Stomach (tissue), 9 donors: ENCODE results near the gene DNAJC5G. TPM values are rescaled to one million over a fixed set of nuclear protein-coding genes. Genes with fewer than 3 reads are reported as not detected.

ENCODE experiments used
- DNase-seq, 2 donors: peaks; one replicate each; pipeline versions ENCODE4 v3.0.0 to v3.0.0-alpha.2; 2013 to 2019
- H3K27ac ChIP-seq, 5 donors: fragments of 200-600 bp in 4 of 5; sonication (generic) in 4 of 5; one replicate each; pipeline ENCODE4 v1.5.1; 2013 to 2019; ENCODE audit warnings: mild to moderate bottlenecking in 1 of 5, moderate library complexity in 1 of 5
- H3K27me3 ChIP-seq, 3 donors: fragments of 200-600 bp; sonication (generic); one replicate each; pipeline ENCODE4 v1.5.1; 2017 to 2019; ENCODE audit warnings: mixed run types in 1 of 3
- H3K36me3 ChIP-seq, 4 donors: fragments of 200-600 bp; sonication (generic); 1 replicate in 3 of 4; 2 replicates in 1 of 4; pipeline ENCODE4 v1.5.1; 2016 to 2019
- H3K4me1 ChIP-seq, 4 donors: fragments of 200-600 bp; sonication (generic); one replicate each; pipeline ENCODE4 v1.5.1; 2016 to 2019
- H3K4me3 ChIP-seq, 4 donors: fragments of 200-600 bp; sonication (generic) in 3 of 4; one replicate each; pipeline ENCODE4 v1.5.1; 2016 to 2019; ENCODE audit warnings: mild to moderate bottlenecking in 1 of 4
- H3K9me3 ChIP-seq, 4 donors: fragments of 200-600 bp; sonication (generic); one replicate each; pipeline ENCODE4 v1.5.1; 2016 to 2019
- CTCF ChIP-seq, 7 experiments: fragments of 450-650 bp in 4 of 7; fragments of 200-600 bp in 3 of 7; sonication (generic) in 3 of 7; IDR thresholded peaks; one replicate each; pipeline ENCODE4 v1.5.1; 2016 to 2019; ENCODE audit warnings: antibody characterized with exemption in 7 of 7, control low read depth in 2 of 7, mild to moderate bottlenecking in 1 of 7
- EP300 ChIP-seq: sonication (generic); formaldehyde crosslinking; IDR thresholded peaks from one replicate; pipeline ENCODE4 v1.6.1; 2017; ENCODE audit warnings: antibody characterized with exemption
- POLR2A ChIP-seq, 4 donors: fragments of 450-650 bp; IDR thresholded peaks; one replicate each; pipeline ENCODE4 v1.6.1; 2016; ENCODE audit warnings: antibody characterized with exemption in 4 of 4, control low read depth in 2 of 4, mild to moderate bottlenecking in 1 of 4, moderate library complexity in 1 of 4
- POLR2AphosphoS5 ChIP-seq, 3 donors: sonication (generic); formaldehyde crosslinking; IDR thresholded peaks; one replicate each; pipeline ENCODE4 v1.6.1; 2016; ENCODE audit warnings: antibody characterized with exemption in 3 of 3
- WGBS, 5 donors: extraction: QIAGEN DNeasy Blood & Tissue Kit in 3 of 5; methylation state at CpG; one replicate each; pipeline versions ENCODE4 v1.1.5 to v1.1.7; 2013 to 2018; 5-methylcytosine and 5-hydroxymethylcytosine counted together
- intact Hi-C: fragments of 100-400 bp; cut with DNase I; formaldehyde crosslinking; loops from one replicate; pipeline ENCODE4 v1.15.1; 2023; ENCODE audit warnings: low total_unique reads
- polyA plus RNA-seq, 3 donors: library from polyadenylated mRNA; stranded (reverse); fragments of 200-250 nt; gene quantifications; one replicate each; pipeline ENCODE4 v1.2.3, GENCODE V29; 2013
- total RNA-seq, 5 donors: library from RNA; depleted of rRNA; stranded (reverse); fragments of >200 nt; gene quantifications; one replicate each; pipeline versions ENCODE4 v1.1.0 to v1.2.3, GENCODE V29; 2014 to 2016
- donor health status: healthy with polysubstance abuse.
- donor health status: Bipolar disorder and iron deficiency.
- donor health status: healthy.

The DNAJC5G gene
- total and polyA plus RNA-seq, 8 donors = not detected

- Histone ChIP-seq H3K36me3 (peaks cover 7 to 42% (median 35%) of the 10 kb centered on the region in 4 donors), H3K27ac (no peak overlapping the region), H3K4me3 (no peak overlapping the region), H3K9me3 (no peaks in the 10 kb centered on the region), H3K4me1 (peaks cover 22 to 27% (median 25%) of the 10 kb centered on the region in 4 donors), H3K27me3 (peaks cover 22 to 46% (median 38%) of the 10 kb centered on the region in 3 donors)
- TF ChIP-seq CTCF (IDR thresholded peaks at IDR 0.05) (no peak), POLR2A (IDR thresholded peaks at IDR 0.05) (no peak), POLR2AphosphoS5 (IDR thresholded peaks at IDR 0.05) (no peak), EP300 (no peak)
- DNase-seq = no peak
- intact Hi-C loops = no loop called here
- 69 to 76% (median 73%) methylated on average over 6 of the region's 6 CpGs for WGBS, 5 donors
Observed at GRCh38 chr2:27309651-27310050, 34.4 kb downstream of the DNAJC5G start.

GRCh38 chr2:27312152-27312551, 36.9 kb downstream of the DNAJC5G start:
- Histone ChIP-seq H3K9me3 (no peaks in the 10 kb centered on the region), H3K36me3 (peaks cover 7 to 59% (median 53%) of the 10 kb centered on the region in 4 donors), H3K4me1 (peaks cover 13 to 17% (median 14%) of the 10 kb centered on the region in 4 donors), H3K4me3 (no peak overlapping the region), H3K27me3 (peaks cover 14 to 21% (median 19%) of the 10 kb centered on the region in 3 donors), H3K27ac (no peak overlapping the region)
- no peak for DNase-seq
- 92 to 100% (median 98%) methylated on average over 3 of the region's 3 CpGs for WGBS, 5 donors
- intact Hi-C loops = no loop called here
- no peak for TF ChIP-seq EP300
- TF ChIP-seq POLR2A (IDR thresholded peaks at IDR 0.05) = no peak
- TF ChIP-seq POLR2AphosphoS5 (IDR thresholded peaks at IDR 0.05) = no peak
- TF ChIP-seq CTCF (IDR thresholded peaks at IDR 0.05) = no peak

GRCh38 chr2:27313882-27314645, 38.8 kb downstream of the DNAJC5G start:
- 84 to 94% (median 90%) methylated on average over 8 of the region's 8 CpGs for WGBS, 5 donors
- Histone ChIP-seq H3K4me3 (no peak overlapping the region), H3K27me3 (peaks cover 0 to 2% (median 0%) of the 10 kb centered on the region in 3 donors), H3K9me3 (no peaks in the 10 kb centered on the region), H3K4me1 (peaks cover 0 to 7% (median 0%) of the 10 kb centered on the region in 4 donors), H3K27ac (no peak overlapping the region), H3K36me3 (peaks cover 7 to 60% (median 47%) of the 10 kb centered on the region in 4 donors)
- TF ChIP-seq POLR2A (IDR thresholded peaks at IDR 0.05) (no peak), EP300 (no peak), CTCF (IDR thresholded peaks at IDR 0.05) (no peak), POLR2AphosphoS5 (IDR thresholded peaks at IDR 0.05) (no peak)
- DNase-seq = no peak
- intact Hi-C loops = no loop called here

GRCh38 chr2:27314709-27315108, 39.5 kb downstream of the DNAJC5G start:
- intact Hi-C loops = no loop called here
- Histone ChIP-seq H3K36me3 (peaks cover 7 to 54% (median 41%) of the 10 kb centered on the region in 4 donors), H3K4me3 (no peak overlapping the region), H3K27me3 (no peaks in the 10 kb centered on the region), H3K9me3 (no peaks in the 10 kb centered on the region), H3K4me1 (peaks cover 0 to 7% (median 0%) of the 10 kb centered on the region in 4 donors), H3K27ac (no peak overlapping the region)
- DNase-seq = no peak
- 86 to 90% (median 87%) methylated on average over 8 to 9 of the region's 9 CpGs for WGBS, 5 donors
- TF ChIP-seq POLR2A (IDR thresholded peaks at IDR 0.05) (no peak), CTCF (IDR thresholded peaks at IDR 0.05) (no peak), EP300 (no peak), POLR2AphosphoS5 (IDR thresholded peaks at IDR 0.05) (no peak)
